GM12872 (cell line): Measurements from ENCODE around the gene MRPL34.

Experiments used
- CTCF ChIP-seq: IDR thresholded peaks from 3 replicates; pipeline ENCODE4 v1.5.1; 2011; ENCODE audit warnings: low read depth, mild to moderate bottlenecking, low read length, moderate library complexity; ENCODE audit not compliant: insufficient read depth

Gene MRPL34

GRCh38 chr19:17264641-17264979 is 41.1 kb upstream of the MRPL34 start, which contains the start of gene USHBP1:
Gene USHBP1, minus strand, starts transcription at chr19:17264745. Its CDS starts 446 bp downstream, at chr19:17264299.
- TF ChIP-seq CTCF = no peak

- no peak for TF ChIP-seq CTCF
These were observed 39.6 kb upstream of the MRPL34 start for GRCh38 chr19:17266026-17266425.

- TF ChIP-seq CTCF = no peak
These were observed 39.1 kb upstream of the MRPL34 start for GRCh38 chr19:17266589-17266974.

GRCh38 chr19:17266975-17267788 is 38.5 kb upstream of the MRPL34 start, which contains the start of gene BABAM1:
Gene BABAM1, plus strand, starts transcription at chr19:17267443. Its CDS starts 1,364 bp downstream, at chr19:17268807.
- no peak for TF ChIP-seq CTCF

GRCh38 chr19:17268754-17269153 is 36.9 kb upstream of the MRPL34 start:
- no peak for TF ChIP-seq CTCF

- no peak for TF ChIP-seq CTCF
These were observed 30.1 kb upstream of the MRPL34 start for GRCh38 chr19:17275441-17276175.

- TF ChIP-seq CTCF = no peak
These were observed 26.2 kb upstream of the MRPL34 start for GRCh38 chr19:17279436-17279835.
